GM18951 (cell line): ENCODE results near the gene CAMKK2.
"Not testable (repeated sequence)": the region's sequence is repeated elsewhere in the genome, so short reads cannot be mapped to it uniquely, and the experiment has no call there.

Source experiments
- POLR2A ChIP-seq: IDR thresholded peaks from 4 replicates; pipeline ENCODE4 v1.6.1; 2011; ENCODE audit warnings: mild to moderate bottlenecking; ENCODE audit not compliant: insufficient read length, insufficient read depth; ENCODE audit errors: extremely low read depth
- in situ Hi-C: fragments of 300-500 bp; cut with MboI; formaldehyde crosslinking; loops from one replicate; pipeline ENCODE4 v1.12.0; 2022; ENCODE audit warnings: low sequenced_read_pairs, mixed read lengths, inconsistent platforms; ENCODE audit not compliant: unreplicated experiment

Gene CAMKK2

GRCh38 chr12:121241156-121241970 lies 55.1 kb downstream of the CAMKK2 start:
- in situ Hi-C loops = no loop called here
- no peak for TF ChIP-seq POLR2A

GRCh38 chr12:121240484-121241101 lies 55.9 kb downstream of the CAMKK2 start:
- in situ Hi-C loops = no loop called here
- TF ChIP-seq POLR2A = no peak

GRCh38 chr12:121240062-121240420 lies 56.5 kb downstream of the CAMKK2 start:
- in situ Hi-C loops = no loop called here
- TF ChIP-seq POLR2A = no peak

- in situ Hi-C loops = no loop called here
- no peak for TF ChIP-seq POLR2A
These were observed 57.0 kb downstream of the CAMKK2 start for GRCh38 chr12:121239351-121240061.

DNA sequence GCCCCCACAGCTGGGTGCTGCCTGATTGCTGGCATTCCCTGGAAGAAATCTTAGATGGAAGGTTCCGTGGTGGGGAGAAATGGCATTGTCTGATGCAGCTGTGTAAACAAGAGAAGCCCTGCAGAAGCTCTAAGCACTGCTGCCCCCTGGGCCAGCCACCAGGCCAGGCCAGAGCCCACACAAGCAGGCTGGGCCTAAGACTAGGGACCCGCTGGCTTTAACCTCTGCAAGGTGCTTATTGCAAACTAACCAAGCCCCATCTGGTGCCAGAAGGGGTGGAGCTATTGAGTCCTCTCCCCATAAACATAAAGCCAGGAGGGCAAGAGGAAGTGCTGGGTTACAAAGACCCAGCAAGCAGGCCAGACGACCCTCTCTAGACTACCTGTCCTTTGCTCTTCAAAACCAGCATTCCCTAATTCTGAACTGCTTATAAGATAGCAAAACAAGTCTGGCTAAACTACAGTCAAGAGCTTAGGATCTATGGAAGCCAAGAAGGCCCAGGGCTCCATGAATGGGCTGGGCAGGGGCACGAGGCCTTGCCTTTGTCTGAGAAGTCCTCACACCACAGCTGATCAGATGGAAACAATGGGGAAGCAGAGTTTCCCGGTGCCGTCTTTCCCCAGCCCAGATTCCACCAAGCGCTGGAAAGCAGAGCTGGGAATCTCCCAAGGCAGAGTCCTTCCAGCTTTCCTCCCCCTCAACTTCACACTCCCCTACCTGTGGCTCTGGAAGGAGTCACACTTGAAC lies 57.7 kb downstream of the CAMKK2 start:
- TF ChIP-seq POLR2A = no peak
- in situ Hi-C loops = no loop called here

- no peak for TF ChIP-seq POLR2A
- in situ Hi-C loops = no loop called here
These were observed 58.4 kb downstream of the CAMKK2 start for GRCh38 chr12:121238086-121238485.

GRCh38 chr12:121237415-121237814 lies 59.1 kb downstream of the CAMKK2 start:
- in situ Hi-C loops = no loop called here
- TF ChIP-seq POLR2A = no peak

DNA sequence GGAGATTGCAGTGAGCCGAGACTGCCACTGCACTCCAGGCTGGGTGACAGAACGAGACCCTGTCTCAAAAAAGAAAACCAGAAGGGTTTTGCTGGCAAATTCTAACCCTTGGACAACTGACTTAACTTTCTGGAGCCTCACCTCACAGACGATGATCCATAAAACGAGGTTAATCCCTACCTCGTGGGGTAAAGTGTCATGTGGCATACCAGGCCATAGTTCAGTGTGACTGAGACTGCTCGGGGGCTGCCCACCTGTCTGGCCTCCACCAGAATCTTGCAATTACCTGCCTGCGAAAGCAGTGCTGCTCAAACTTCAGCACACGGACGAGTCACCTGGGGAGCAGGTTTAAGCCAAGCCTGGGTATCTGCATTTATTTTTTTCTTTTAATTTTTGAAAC lies 59.7 kb downstream of the CAMKK2 start:
- in situ Hi-C loops = no loop called here
- no peak for TF ChIP-seq POLR2A

DNA sequence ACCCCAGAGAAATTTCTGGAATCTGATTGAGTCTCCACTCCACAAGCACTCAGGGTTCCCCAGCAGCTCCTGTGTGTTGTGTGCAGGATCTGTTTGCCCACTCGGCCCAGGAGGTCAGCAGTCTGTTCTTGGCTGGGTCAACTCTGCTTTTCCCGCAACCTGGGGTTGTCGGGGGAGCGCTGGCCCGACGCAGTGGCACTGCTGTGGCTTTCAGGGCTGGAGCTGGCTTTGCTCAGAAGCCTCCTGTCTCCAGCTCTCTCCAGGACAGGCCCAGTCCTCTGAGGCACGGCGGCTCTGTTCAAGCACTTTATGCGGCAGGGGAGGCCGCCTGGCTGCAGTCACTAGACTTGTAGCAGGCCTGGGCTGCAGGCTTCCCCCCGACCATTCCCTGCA lies 62.9 kb downstream of the CAMKK2 start:
- in situ Hi-C loops = no loop called here
- no peak for TF ChIP-seq POLR2A

DNA sequence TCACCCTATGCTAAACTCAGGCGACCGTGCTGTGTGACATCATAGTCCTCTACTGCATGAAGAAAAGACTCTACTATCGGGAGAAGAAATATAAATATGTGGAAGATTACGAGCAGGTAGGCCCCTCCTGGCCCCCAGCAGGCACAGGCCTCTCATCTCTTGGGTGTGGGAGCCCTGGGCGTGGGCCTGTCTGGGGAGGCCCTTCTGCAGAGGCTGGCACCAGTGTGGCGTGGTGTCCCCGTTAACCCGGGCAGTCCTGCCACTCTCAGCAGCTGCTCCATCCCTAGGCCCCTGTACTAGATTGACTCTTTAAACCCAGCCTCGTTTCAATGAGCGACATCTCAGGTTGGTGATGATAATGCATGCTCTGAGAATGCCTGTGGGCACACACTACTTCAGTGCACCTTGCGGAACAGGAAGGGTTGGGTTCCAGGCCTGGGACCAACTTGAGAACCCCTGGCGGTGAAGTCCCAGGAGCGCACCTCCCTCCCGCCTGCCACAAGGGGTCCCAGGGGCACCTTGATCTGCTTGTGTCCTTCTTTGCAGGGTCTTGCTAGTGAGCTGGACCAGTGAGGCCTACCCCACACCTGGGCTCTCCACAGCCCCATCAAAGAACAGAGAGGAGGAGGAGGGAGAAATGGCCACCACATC lies 63.4 kb downstream of the CAMKK2 start:
- no peak for TF ChIP-seq POLR2A
- in situ Hi-C loops = no loop called here

DNA sequence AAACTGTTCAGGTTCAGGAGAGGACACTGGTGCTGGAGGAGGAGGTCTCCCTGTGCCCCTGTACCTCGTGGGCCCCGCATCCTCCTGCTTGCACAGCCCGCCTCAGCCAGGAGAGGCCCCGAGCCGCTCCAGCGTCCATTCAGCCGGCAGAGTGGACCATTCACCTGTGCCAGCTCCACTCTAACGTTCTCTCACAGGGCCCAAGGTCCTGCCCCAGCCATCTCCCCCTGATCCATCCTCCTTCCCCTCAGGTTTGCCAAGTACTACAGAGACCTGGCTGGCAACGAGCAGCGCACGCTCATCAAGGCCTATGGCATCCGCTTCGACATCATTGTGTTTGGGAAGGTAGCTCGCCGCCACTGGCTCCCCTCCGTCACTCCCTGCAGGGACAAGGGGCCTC lies 64.3 kb downstream of the CAMKK2 start:
- in situ Hi-C loops = no loop called here
- TF ChIP-seq POLR2A = no peak

- in situ Hi-C loops = no loop called here
These were observed 66.0 kb downstream of the CAMKK2 start for GRCh38 chr12:121230538-121230907.

DNA sequence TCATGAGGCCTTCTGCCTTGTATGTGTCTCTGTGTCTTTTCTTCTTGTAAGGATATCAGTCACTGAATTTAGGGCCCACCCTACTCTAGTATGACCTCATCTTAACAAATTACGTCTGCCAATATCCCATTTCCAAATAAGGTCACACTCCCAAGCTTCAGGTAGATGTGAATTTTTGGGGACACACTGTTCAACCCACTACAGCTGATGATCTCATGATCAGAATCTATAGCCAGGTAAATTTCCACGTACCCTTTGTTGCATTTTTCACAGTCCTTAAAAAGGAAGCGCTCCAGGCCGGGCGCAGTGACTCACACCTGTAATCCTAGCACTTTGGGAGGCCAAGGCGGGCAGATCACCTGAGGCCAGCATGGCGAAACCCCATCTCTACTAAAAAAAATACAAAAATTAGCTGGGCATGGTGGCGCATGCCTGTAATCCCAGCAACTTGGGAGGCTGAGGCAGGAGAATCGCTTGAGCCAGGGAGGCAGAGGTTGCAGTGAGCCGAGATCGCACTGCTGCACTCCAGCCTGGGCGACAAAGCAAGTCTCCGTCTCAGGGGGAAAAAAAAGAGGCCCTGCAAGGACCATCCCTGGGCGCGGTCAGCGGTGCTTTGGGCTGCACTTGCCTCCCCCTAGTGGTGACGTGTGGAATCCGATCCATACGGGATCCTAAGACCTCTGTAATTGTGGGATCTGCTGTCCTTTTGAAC lies 66.5 kb downstream of the CAMKK2 start:
- in situ Hi-C loops = not testable (repeated sequence)

More at GRCh38 chr12:121230538-121230907, 66.0 kb downstream of the CAMKK2 start:
- no peak for TF ChIP-seq POLR2A
